Measurements from ENCODE around the gene PCDH12. TPM values are rescaled to one million over a fixed set of nuclear protein-coding genes. Genes with fewer than 3 reads are reported as not detected.

PCDH12 gene
- total and polyA plus RNA-seq, 2 donors (not counting 3 experiments of a cell fraction or from before 2014, with no cell fraction given), result 6.2 to 20.4 TPM

DNA sequence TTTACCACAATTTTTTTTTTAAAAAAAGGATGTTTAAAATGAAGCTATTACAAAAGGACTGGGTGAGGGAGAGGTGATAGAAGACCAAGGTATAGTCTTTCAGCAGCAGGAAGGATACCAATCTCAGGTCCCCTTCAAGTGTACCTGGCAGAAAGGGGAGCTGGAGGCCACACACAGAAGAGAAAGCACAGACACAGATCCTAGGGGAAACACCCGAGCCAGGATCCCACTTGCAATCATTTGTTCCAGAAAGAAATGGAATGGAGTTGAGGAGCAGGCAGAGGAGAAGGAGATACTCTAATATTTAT is 49.2 kb upstream of the PCDH12 start:
- ChIA-PET CTCF (interaction anchor here (0.8 to 10.0 kb wide), 2 partner anchors 16 to 136 kb away, joined by 4 to 122 read pairs; no protein-coding TSS in a partner anchor), POLR2A (no interaction called here)
- Histone ChIP-seq H3K9me1 (replicated peaks; ENCODE audit: control insufficient read depth, extremely low read depth, insufficient read depth, low read length) (no peaks in the 10 kb centered on the region), H3K27ac (ENCODE audit: insufficient read depth, low read depth, low read length) (no peak overlapping the region), H3K4me2 (ENCODE audit: insufficient read depth, low read length) (no peak overlapping the region), H3K4me3 (replicated peaks in 1 of 3; ENCODE audit: insufficient read depth in 1 of 3, low read depth in 1 of 3, low read length in 3 of 3) (no peak overlapping the region), H3K9me3 (replicated peaks; ENCODE audit: control insufficient read depth, insufficient read depth, low read length) (no peaks in the 10 kb centered on the region), H3K79me2 (ENCODE audit: control insufficient read depth, insufficient read depth, low read length) (no peaks in the 10 kb centered on the region), H3K27me3 (ENCODE audit: control insufficient read depth in 2 of 2, insufficient read depth in 2 of 2, low read length in 2 of 2) (no peaks in the 10 kb centered on the region), H3K9ac (replicated peaks; ENCODE audit: extremely low read depth, insufficient read depth, low read length) (no peak overlapping the region), H3K4me1 (ENCODE audit: control insufficient read depth, extremely low read depth, insufficient read depth, low read length) (peaks cover 9% of the 10 kb centered on the region), H4K20me1 (replicated peaks; ENCODE audit: control insufficient read depth, extremely low read depth, insufficient read depth, low read length) (no peaks in the 10 kb centered on the region), H3K36me3 (ENCODE audit: control insufficient read depth in 2 of 2, extremely low read depth in 1 of 2, insufficient read depth in 2 of 2, low read length in 2 of 2) (peaks cover 9 to 16% of the 10 kb centered on the region in 2 experiments), H2AFZ (ENCODE audit: low read depth, low read length) (no peak overlapping the region)
- DNase-seq (ENCODE audit: low read depth, low spot score) (no peak), FAIRE-seq (no peak)
- no TSS peak for BruUV-seq (replicated peaks)
- TF ChIP-seq FOS (IDR thresholded peaks at IDR 0.05; ENCODE audit: borderline replicate concordance, insufficient read depth, low read length), result no peak
- no peak for TF ChIP-seq JUN (IDR thresholded peaks at IDR 0.05; ENCODE audit: borderline replicate concordance, insufficient read depth, insufficient read length, low read depth)
- TF ChIP-seq POLR2AphosphoS5 (IDR thresholded peaks at IDR 0.05; ENCODE audit: insufficient read depth, low read depth, low read length), result no peak
- no peak for TF ChIP-seq POLR2A (IDR thresholded peaks at IDR 0.05; ENCODE audit: low read depth, low read length)
- TF ChIP-seq GATA2 (IDR thresholded peaks at IDR 0.05; ENCODE audit: insufficient read depth, insufficient read length, low read depth, low read length), result no peak
- no peak for TF ChIP-seq MYC (IDR thresholded peaks at IDR 0.05; ENCODE audit: low read depth, low read length)
- TF ChIP-seq, protein P1, sequence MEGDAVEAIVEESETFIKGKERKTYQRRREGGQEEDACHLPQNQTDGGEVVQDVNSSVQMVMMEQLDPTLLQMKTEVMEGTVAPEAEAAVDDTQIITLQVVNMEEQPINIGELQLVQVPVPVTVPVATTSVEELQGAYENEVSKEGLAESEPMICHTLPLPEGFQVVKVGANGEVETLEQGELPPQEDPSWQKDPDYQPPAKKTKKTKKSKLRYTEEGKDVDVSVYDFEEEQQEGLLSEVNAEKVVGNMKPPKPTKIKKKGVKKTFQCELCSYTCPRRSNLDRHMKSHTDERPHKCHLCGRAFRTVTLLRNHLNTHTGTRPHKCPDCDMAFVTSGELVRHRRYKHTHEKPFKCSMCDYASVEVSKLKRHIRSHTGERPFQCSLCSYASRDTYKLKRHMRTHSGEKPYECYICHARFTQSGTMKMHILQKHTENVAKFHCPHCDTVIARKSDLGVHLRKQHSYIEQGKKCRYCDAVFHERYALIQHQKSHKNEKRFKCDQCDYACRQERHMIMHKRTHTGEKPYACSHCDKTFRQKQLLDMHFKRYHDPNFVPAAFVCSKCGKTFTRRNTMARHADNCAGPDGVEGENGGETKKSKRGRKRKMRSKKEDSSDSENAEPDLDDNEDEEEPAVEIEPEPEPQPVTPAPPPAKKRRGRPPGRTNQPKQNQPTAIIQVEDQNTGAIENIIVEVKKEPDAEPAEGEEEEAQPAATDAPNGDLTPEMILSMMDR (IDR thresholded peaks at IDR 0.05; ENCODE audit: extremely low read depth in 1 of 2, insufficient read depth in 1 of 2, low read depth in 1 of 2, low read length in 2 of 2), result no peak
- TF ChIP-seq, protein P2, sequence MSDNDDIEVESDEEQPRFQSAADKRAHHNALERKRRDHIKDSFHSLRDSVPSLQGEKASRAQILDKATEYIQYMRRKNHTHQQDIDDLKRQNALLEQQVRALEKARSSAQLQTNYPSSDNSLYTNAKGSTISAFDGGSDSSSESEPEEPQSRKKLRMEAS (IDR thresholded peaks at IDR 0.05; ENCODE audit: insufficient read depth, insufficient read length), result no peak
- TF ChIP-seq EZH2 (IDR thresholded peaks at IDR 0.05; ENCODE audit: borderline replicate concordance, low read depth, low read length, severe bottlenecking), result no peak
- intact Hi-C loops (cut with micrococcal nuclease), result no loop called here
- dilution Hi-C loops (cut with MboI; ENCODE audit: extremely low pct_ligation_motif_present, low sequenced_read_pairs), result no loop called here
